PC-3 (cell line): ENCODE results near the gene SMYD3. TPM values are rescaled to one million over a fixed set of nuclear protein-coding genes. Genes with fewer than 3 reads are reported as not detected.

Experiments used
- ATAC-seq: fragments of 200-7000 bp; cut with Tn5 transposase; 2 replicates; pipeline ENCODE4 v1.9.1; 2020; ENCODE audit warnings: mild to moderate bottlenecking, moderate library complexity
- BruUV-seq: library from RNA; stranded (reverse); fragments of 400-500 nt; replicated peaks from 2 replicates; lab custom pipeline; 2021; lab: Mats Ljungman, UMichigan
- CTCF ChIA-PET: fragments of 300-600 bp; sonication (Branson Sonifier 250); formaldehyde crosslinking; loops from one replicate; lab custom pipeline; 2022; ENCODE audit warnings: antibody characterized with exemption; lab: Charles Lee
- POLR2A ChIA-PET: fragments of 300-600 bp; sonication (Branson Sonifier 250); formaldehyde crosslinking; loops from one replicate; lab custom pipeline; 2022; ENCODE audit warnings: antibody characterized with exemption; ENCODE audit not compliant: unreplicated experiment; lab: Charles Lee
- DNase-seq: peaks from one replicate; pipeline ENCODE4 v3.0.0-alpha.2; 2015
- H2AFZ ChIP-seq: fragments of 300-600 bp; sonication (generic); 2 replicates; pipeline ENCODE4 v1.6.0; 2016; ENCODE audit warnings: antibody characterized with exemption, low read length
- H3F3A ChIP-seq: fragments of 300-600 bp; sonication (generic); one replicate; pipeline ENCODE4 v1.6.0; 2017; ENCODE audit warnings: antibody characterized with exemption, low read length, control low read depth, mild to moderate bottlenecking; ENCODE audit not compliant: unreplicated experiment
- H3K27ac ChIP-seq: fragments of 300-600 bp; sonication (generic); 2 replicates; pipeline ENCODE4 v1.5.1; 2016; ENCODE audit warnings: mild to moderate bottlenecking, low read length
- H3K27me3 ChIP-seq: fragments of 300-600 bp; sonication (generic); 2 replicates; pipeline ENCODE4 v1.6.1; 2016; ENCODE audit warnings: low read length, mixed read lengths
- H3K36me3 ChIP-seq: fragments of 300-600 bp; sonication (generic); 2 replicates; pipeline ENCODE4 v1.6.1; 2016; ENCODE audit warnings: low read depth, mixed run types, low read length, mixed read lengths
- H3K4me1 ChIP-seq: fragments of 300-600 bp; sonication (generic); 2 replicates; pipeline ENCODE4 v1.5.1; 2016; ENCODE audit warnings: low read length; ENCODE audit not compliant: insufficient read depth
- H3K4me2 ChIP-seq: fragments of 300-600 bp; sonication (generic); 2 replicates; pipeline ENCODE4 v1.6.0; 2016; ENCODE audit warnings: low read length
- H3K4me3 ChIP-seq: fragments of 300-600 bp; sonication (generic); 2 replicates; pipeline ENCODE4 v1.5.1; 2016; ENCODE audit warnings: mild to moderate bottlenecking, low read length, mixed read lengths
- H3K79me2 ChIP-seq: fragments of 300-600 bp; sonication (generic); 2 replicates; pipeline ENCODE4 v1.6.1; 2017; ENCODE audit warnings: low read length, mixed read lengths
- H3K9ac ChIP-seq: fragments of 300-600 bp; sonication (generic); 2 replicates; pipeline ENCODE4 v1.6.0; 2016; ENCODE audit warnings: mild to moderate bottlenecking, low read length
- H3K9me2 ChIP-seq: fragments of 300-600 bp; sonication (generic); replicated peaks from 2 replicates; pipeline ENCODE4 v1.6.1; 2016; ENCODE audit warnings: mixed run types, low read length, mixed read lengths
- H3K9me3 ChIP-seq: fragments of 300-600 bp; sonication (generic); 2 replicates; pipeline ENCODE4 v1.6.1; 2016; ENCODE audit warnings: low read length, mixed read lengths
- H4K20me1 ChIP-seq: fragments of 300-600 bp; sonication (generic); 2 replicates; pipeline ENCODE4 v1.6.1; 2016; ENCODE audit warnings: low read length, mixed read lengths
- EZH2 ChIP-seq: fragments of 300-600 bp; sonication (generic); IDR thresholded peaks from one replicate; pipeline ENCODE4 v1.6.1; 2017; ENCODE audit warnings: antibody characterized with exemption, mild to moderate bottlenecking, low read length; ENCODE audit not compliant: unreplicated experiment
- EZH2phosphoT487 ChIP-seq: fragments of 300-600 bp; sonication (generic); IDR thresholded peaks from 2 replicates; pipeline ENCODE4 v1.6.1; 2018; ENCODE audit warnings: mild to moderate bottlenecking, antibody characterized with exemption, low read length, borderline replicate concordance
- intact Hi-C: fragments of 100-400 bp; cut with micrococcal nuclease; formaldehyde crosslinking; loops from 2 replicates; pipeline ENCODE4 v1.9.0; 2023
- total RNA-seq: library from RNA; depleted of rRNA; stranded (reverse); fragments of >200 nt; gene quantifications from 2 replicates; pipeline ENCODE4 v1.2.3, GENCODE V29; 2014
- TF ChIP-seq, protein P1 (sequence below): fragments of 300-600 bp; sonication (generic); conservative IDR thresholded peaks from 2 replicates; pipeline ENCODE4 v1.5.1; 2017; ENCODE audit warnings: antibody characterized with exemption, low read depth, mild to moderate bottlenecking, low read length

SMYD3 gene
- total RNA-seq, 1 experiment from 2014 or later: 33.0 TPM

- Histone ChIP-seq H3K36me3 (0 out of 2 replicates have a peak, but pooled peaks cover 4% of the 10 kb centered on the region), H3F3A (no peaks in the 10 kb centered on the region), H3K27me3 (no peaks in the 10 kb centered on the region), H4K20me1 (no peaks in the 10 kb centered on the region), H3K27ac (no peak overlapping the region), H3K9me3 (no peaks in the 10 kb centered on the region), H3K4me3 (no peak overlapping the region), H3K4me1 (no peaks in the 10 kb centered on the region), H3K4me2 (no peak overlapping the region), H2AFZ (no peak overlapping the region), H3K9me2 (no peaks in the 10 kb centered on the region), H3K79me2 (no peaks in the 10 kb centered on the region), H3K9ac (no peak overlapping the region)
- ATAC-seq (no peak), DNase-seq (no peak)
- CTCF ChIA-PET: no interaction called here
- BruUV-seq: no TSS peak
- POLR2A ChIA-PET: no interaction called here
- TF ChIP-seq, protein P1, sequence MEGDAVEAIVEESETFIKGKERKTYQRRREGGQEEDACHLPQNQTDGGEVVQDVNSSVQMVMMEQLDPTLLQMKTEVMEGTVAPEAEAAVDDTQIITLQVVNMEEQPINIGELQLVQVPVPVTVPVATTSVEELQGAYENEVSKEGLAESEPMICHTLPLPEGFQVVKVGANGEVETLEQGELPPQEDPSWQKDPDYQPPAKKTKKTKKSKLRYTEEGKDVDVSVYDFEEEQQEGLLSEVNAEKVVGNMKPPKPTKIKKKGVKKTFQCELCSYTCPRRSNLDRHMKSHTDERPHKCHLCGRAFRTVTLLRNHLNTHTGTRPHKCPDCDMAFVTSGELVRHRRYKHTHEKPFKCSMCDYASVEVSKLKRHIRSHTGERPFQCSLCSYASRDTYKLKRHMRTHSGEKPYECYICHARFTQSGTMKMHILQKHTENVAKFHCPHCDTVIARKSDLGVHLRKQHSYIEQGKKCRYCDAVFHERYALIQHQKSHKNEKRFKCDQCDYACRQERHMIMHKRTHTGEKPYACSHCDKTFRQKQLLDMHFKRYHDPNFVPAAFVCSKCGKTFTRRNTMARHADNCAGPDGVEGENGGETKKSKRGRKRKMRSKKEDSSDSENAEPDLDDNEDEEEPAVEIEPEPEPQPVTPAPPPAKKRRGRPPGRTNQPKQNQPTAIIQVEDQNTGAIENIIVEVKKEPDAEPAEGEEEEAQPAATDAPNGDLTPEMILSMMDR: no peak
- intact Hi-C loops: no loop called here
These were observed 281.0 kb downstream of the SMYD3 start for GRCh38 chr1:246226041-246226440.

GRCh38 chr1:246221485-246222255, 285.4 kb downstream of the SMYD3 start:
- ChIA-PET POLR2A (no interaction called here), CTCF (no interaction called here)
- Histone ChIP-seq H3F3A (no peaks in the 10 kb centered on the region), H3K27me3 (no peaks in the 10 kb centered on the region), H3K9me3 (no peaks in the 10 kb centered on the region), H3K4me3 (no peak overlapping the region), H3K4me1 (0 out of 2 replicates have a peak, but pooled peaks cover 4% of the 10 kb centered on the region), H3K79me2 (no peaks in the 10 kb centered on the region), H3K4me2 (no peak overlapping the region), H3K9ac (no peak overlapping the region), H3K27ac (no peak overlapping the region), H3K36me3 (0 out of 2 replicates have a peak, but pooled peaks cover 4% of the 10 kb centered on the region), H3K9me2 (no peaks in the 10 kb centered on the region), H2AFZ (no peak overlapping the region), H4K20me1 (no peaks in the 10 kb centered on the region)
- no TSS peak for BruUV-seq
- TF ChIP-seq EZH2 (no peak), EZH2phosphoT487 (no peak)
- TF ChIP-seq, protein P1: no peak
- intact Hi-C loops: no loop called here
- ATAC-seq: no peak
- DNase-seq: no peak

DNA sequence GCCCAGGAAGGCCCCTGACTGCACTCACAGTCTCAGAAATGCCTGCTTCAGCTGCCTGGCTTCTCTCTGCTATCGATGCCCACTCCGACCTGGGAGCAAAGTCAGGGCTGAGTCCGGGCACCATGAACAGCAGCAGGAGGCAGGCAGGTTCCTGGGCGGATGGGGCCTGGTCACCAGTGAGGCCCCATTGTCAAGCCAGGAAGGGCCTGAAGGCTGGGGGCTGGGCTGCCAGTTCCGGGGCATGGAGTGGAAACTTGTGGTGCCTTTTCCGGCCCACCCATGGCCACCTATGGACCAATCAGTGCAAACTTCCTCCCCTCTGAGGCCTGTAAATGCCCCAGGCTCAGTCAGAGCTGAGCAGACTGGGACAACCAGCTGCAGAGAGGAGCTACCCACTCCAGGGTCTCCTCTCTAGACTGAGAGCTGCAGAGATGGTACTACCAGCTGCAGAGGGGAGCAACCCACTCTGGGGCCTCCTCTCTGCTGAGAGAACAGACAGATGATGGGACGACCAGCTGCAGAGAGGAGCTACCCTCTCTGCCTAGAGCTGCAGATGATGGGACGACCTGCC, 286.5 kb downstream of the SMYD3 start:
- no peak overlapping the region for H3K4me3 ChIP-seq
- H3K36me3 ChIP-seq: 0 out of 2 replicates have a peak, but pooled peaks cover 4% of the 10 kb centered on the region
- no peaks in the 10 kb centered on the region for H3K9me3 ChIP-seq
- no peak for DNase-seq
- intact Hi-C loops: no loop called here
- no peaks in the 10 kb centered on the region for H3K9me2 ChIP-seq
- CTCF ChIA-PET: no interaction called here
- no peaks in the 10 kb centered on the region for H4K20me1 ChIP-seq
- POLR2A ChIA-PET: interaction anchor here (0.6 kb wide), 1 partner anchor 164 kb away, joined by 3 read pairs; no protein-coding TSS in a partner anchor
- no peaks in the 10 kb centered on the region for H3K79me2 ChIP-seq
- peaks cover 6% of the 10 kb centered on the region for H3K4me1 ChIP-seq
- ATAC-seq: no peak
- no peaks in the 10 kb centered on the region for H3K27me3 ChIP-seq
- BruUV-seq: no TSS peak
- TF ChIP-seq EZH2 (no peak), EZH2phosphoT487 (no peak)
- TF ChIP-seq, protein P1: no peak
- H3F3A ChIP-seq: peaks cover 2% of the 10 kb centered on the region
- no peak overlapping the region for H3K27ac ChIP-seq
- no peak overlapping the region for H3K9ac ChIP-seq
- no peak overlapping the region for H3K4me2 ChIP-seq
- H2AFZ ChIP-seq: no peak overlapping the region
